Measurements from ENCODE around the gene FRYL. TPM values are rescaled to one million over a fixed set of nuclear protein-coding genes. Genes with fewer than 3 reads are reported as not detected.

FRYL gene
- total and polyA plus RNA-seq, 4 experiments from 2014 or later: 17.1 to 134 (median 83.7) TPM

DNA sequence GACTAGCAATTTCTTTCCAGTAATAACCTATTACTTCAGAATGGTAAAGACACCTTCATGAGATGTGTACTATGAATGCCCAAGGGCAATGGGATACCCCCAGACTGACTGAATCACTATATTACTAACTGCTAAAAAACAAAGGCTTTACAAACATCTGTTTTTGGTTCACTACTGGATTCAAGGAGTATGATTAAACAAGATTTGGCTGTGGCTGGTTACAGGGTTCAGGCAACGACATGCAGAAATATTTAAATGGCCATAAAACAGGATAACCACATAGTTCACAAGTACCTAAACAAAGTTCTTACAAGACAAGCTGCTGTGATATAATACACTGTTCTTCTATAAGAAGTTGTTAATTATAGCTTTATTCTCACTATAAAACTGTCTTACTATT lies 128.2 kb downstream of the FRYL start:
- intact Hi-C loops (cut with micrococcal nuclease): no loop called here
- Mint-ChIP-seq H3K4me1 (peaks cover 47 to 61% (median 58%) of the 10 kb centered on the region in 4 donors), H3K9me3 (no peaks in the 10 kb centered on the region), H3K36me3 (peaks cover 7 to 14% of the 10 kb centered on the region in 2 donors), H3K4me3 (no peak overlapping the region), H3K27me3 (no peaks in the 10 kb centered on the region), H3K27ac (peak overlapping the region in 4 of 7 donors; percentile 4 to 54 (median 24))
- Histone ChIP-seq H3K4me1 (ENCODE audit: insufficient read depth, low read length) (peaks cover 32% of the 10 kb centered on the region), H3K27me3 (ENCODE audit: insufficient read depth, low read length) (no peaks in the 10 kb centered on the region), H3K27ac (ENCODE audit: low read depth, low read length) (no peak overlapping the region), H3K9me3 (ENCODE audit: control insufficient read depth in 1 of 2, low read length in 2 of 2) (no peaks in the 10 kb centered on the region), H3K4me3 (ENCODE audit: low read length in 2 of 2) (no peak overlapping the region), H3K36me3 (ENCODE audit: insufficient read depth, low read length) (no peaks in the 10 kb centered on the region)
- ChIA-PET POLR2A (ENCODE audit: partially characterized antibody) (no interaction called here), CTCF (ENCODE audit: partially characterized antibody) (no interaction called here)
- DNase-seq: no peak

DNA sequence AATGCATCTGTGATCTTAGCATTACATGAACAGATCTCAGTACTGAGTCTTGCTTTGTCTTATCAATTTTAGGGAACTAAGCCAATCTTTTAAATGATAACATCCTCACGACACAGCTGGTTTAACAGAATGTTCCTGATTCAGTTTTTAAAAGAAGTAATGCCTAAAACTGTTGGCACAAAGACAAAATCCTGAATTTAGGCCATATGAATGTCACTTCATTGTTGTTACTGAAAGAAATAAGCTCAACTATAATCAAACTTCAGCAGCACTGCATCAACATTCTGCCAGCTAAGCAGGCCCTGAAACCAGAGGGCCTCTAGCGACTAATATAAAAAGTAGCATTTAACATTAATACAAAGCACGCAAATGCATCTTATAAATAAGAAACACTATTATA lies 130.6 kb downstream of the FRYL start:
- H3K27ac Mint-ChIP-seq: no peak overlapping the region
- H3K36me3 Mint-ChIP-seq: peaks cover 6 to 20% of the 10 kb centered on the region in 2 donors
- CTCF ChIA-PET (ENCODE audit: partially characterized antibody): interaction anchor here (1.2 kb wide), 1 partner anchor 71 kb away, joined by 3 read pairs; no protein-coding TSS in a partner anchor
- no peaks in the 10 kb centered on the region for H3K36me3 ChIP-seq (ENCODE audit: insufficient read depth, low read length)
- peaks cover 44 to 68% (median 61%) of the 10 kb centered on the region in 4 donors for H3K4me1 Mint-ChIP-seq
- H3K27ac ChIP-seq (ENCODE audit: low read depth, low read length): no peak overlapping the region
- peaks cover 23% of the 10 kb centered on the region for H3K4me1 ChIP-seq (ENCODE audit: insufficient read depth, low read length)
- H3K27me3 ChIP-seq (ENCODE audit: insufficient read depth, low read length): no peaks in the 10 kb centered on the region
- POLR2A ChIA-PET (ENCODE audit: partially characterized antibody): interaction anchor here (0.6 kb wide), 1 partner anchor 37 kb away, joined by 3 read pairs; no protein-coding TSS in a partner anchor
- no peak for DNase-seq
- H3K27me3 Mint-ChIP-seq: no peaks in the 10 kb centered on the region
- H3K4me3 Mint-ChIP-seq: no peak overlapping the region
- no peaks in the 10 kb centered on the region for H3K9me3 Mint-ChIP-seq
- H3K9me3 ChIP-seq (ENCODE audit: control insufficient read depth in 1 of 2, low read length in 2 of 2): no peaks in the 10 kb centered on the region
- intact Hi-C loops (cut with micrococcal nuclease): no loop called here
- H3K4me3 ChIP-seq (ENCODE audit: low read length in 2 of 2): no peak overlapping the region

DNA sequence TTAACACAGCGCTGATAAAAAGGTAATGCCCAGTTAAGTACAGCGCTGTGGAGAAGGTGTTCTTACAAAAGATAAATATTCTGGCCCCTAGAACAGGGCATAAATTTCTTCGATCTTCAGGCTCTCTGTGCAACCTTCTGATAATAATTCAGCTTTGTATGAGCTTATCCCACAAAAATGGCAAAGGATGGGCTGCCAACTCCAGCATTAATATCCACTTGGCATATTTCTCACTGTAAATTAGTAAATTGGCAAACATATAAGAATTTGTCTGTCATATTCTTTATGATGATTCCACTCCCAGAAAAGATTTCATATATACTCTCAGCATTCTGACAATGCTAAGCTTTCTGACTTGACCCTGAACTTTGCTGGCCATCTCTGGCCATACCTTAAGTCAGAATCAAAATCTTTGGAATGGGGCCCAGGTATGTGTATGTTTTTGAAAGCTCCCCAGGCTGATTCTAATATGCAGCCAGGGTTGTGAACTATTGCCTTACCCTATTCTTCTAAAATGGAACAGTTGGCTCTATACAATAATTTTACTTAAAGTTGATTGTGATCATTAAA lies 134.8 kb downstream of the FRYL start:
- intact Hi-C loops (cut with micrococcal nuclease): no loop called here
- ChIA-PET CTCF (ENCODE audit: partially characterized antibody) (no interaction called here), POLR2A (ENCODE audit: partially characterized antibody) (interaction anchor here (1.5 kb wide), 1 partner anchor 10 kb away, joined by 5 read pairs; no protein-coding TSS in a partner anchor)
- Mint-ChIP-seq H3K9me3 (no peaks in the 10 kb centered on the region), H3K27ac (no peak overlapping the region), H3K4me1 (peaks cover 40 to 57% (median 51%) of the 10 kb centered on the region in 4 donors), H3K36me3 (peaks cover 2 to 17% of the 10 kb centered on the region in 2 donors), H3K27me3 (no peaks in the 10 kb centered on the region), H3K4me3 (no peak overlapping the region)
- Histone ChIP-seq H3K36me3 (ENCODE audit: insufficient read depth, low read length) (no peaks in the 10 kb centered on the region), H3K4me1 (ENCODE audit: insufficient read depth, low read length) (peaks cover 14% of the 10 kb centered on the region), H3K9me3 (ENCODE audit: control insufficient read depth in 1 of 2, low read length in 2 of 2) (no peaks in the 10 kb centered on the region), H3K27ac (ENCODE audit: low read depth, low read length) (no peak overlapping the region), H3K27me3 (ENCODE audit: insufficient read depth, low read length) (no peaks in the 10 kb centered on the region), H3K4me3 (ENCODE audit: low read length in 2 of 2) (no peak overlapping the region)
- DNase-seq: no peak

GRCh38 chr4:48642421-48643374 lies 137.4 kb downstream of the FRYL start:
- Histone ChIP-seq H3K4me3 (ENCODE audit: low read length in 2 of 2) (no peak overlapping the region), H3K9me3 (ENCODE audit: control insufficient read depth in 1 of 2, low read length in 2 of 2) (no peaks in the 10 kb centered on the region), H3K36me3 (ENCODE audit: insufficient read depth, low read length) (no peaks in the 10 kb centered on the region), H3K27me3 (ENCODE audit: insufficient read depth, low read length) (no peaks in the 10 kb centered on the region), H3K4me1 (ENCODE audit: insufficient read depth, low read length) (peaks cover 10% of the 10 kb centered on the region), H3K27ac (ENCODE audit: low read depth, low read length) (no peak overlapping the region)
- no peaks in the 10 kb centered on the region for H3K27me3 Mint-ChIP-seq
- H3K4me1 Mint-ChIP-seq: peaks cover 43 to 66% (median 57%) of the 10 kb centered on the region in 4 donors
- intact Hi-C loops (cut with micrococcal nuclease): no loop called here
- POLR2A ChIA-PET (ENCODE audit: partially characterized antibody): interaction anchor here (1.4 kb wide), 1 partner anchor 136 kb away, joined by 3 read pairs; no protein-coding TSS in a partner anchor
- CTCF ChIA-PET (ENCODE audit: partially characterized antibody): interaction anchor here (1.1 to 1.6 kb wide), 5 partner anchors 11 to 64 kb away, joined by 3 to 7 read pairs (median 3); no protein-coding TSS in a partner anchor
- H3K9me3 Mint-ChIP-seq: peaks cover 0 to 3% (median 0%) of the 10 kb centered on the region in 8 donors
- H3K4me3 Mint-ChIP-seq: no peak overlapping the region
- H3K36me3 Mint-ChIP-seq: peaks cover 4 to 20% of the 10 kb centered on the region in 2 donors
- peak overlapping the region in 1 of 7 donors; percentile 2 for H3K27ac Mint-ChIP-seq
- DNase-seq: no peak

GRCh38 chr4:48641401-48641800 lies 138.7 kb downstream of the FRYL start:
- Histone ChIP-seq H3K4me1 (ENCODE audit: insufficient read depth, low read length) (peaks cover 10% of the 10 kb centered on the region), H3K36me3 (ENCODE audit: insufficient read depth, low read length) (no peaks in the 10 kb centered on the region), H3K27ac (ENCODE audit: low read depth, low read length) (no peak overlapping the region), H3K27me3 (ENCODE audit: insufficient read depth, low read length) (no peaks in the 10 kb centered on the region), H3K9me3 (ENCODE audit: control insufficient read depth in 1 of 2, low read length in 2 of 2) (no peaks in the 10 kb centered on the region), H3K4me3 (ENCODE audit: low read length in 2 of 2) (no peak overlapping the region)
- Mint-ChIP-seq H3K4me1 (peaks cover 39 to 63% (median 52%) of the 10 kb centered on the region in 4 donors), H3K9me3 (peaks cover 0 to 3% (median 0%) of the 10 kb centered on the region in 8 donors), H3K27ac (no peak overlapping the region), H3K4me3 (no peak overlapping the region), H3K27me3 (no peaks in the 10 kb centered on the region), H3K36me3 (peaks cover 4 to 14% of the 10 kb centered on the region in 2 donors)
- ChIA-PET POLR2A (ENCODE audit: partially characterized antibody) (no interaction called here), CTCF (ENCODE audit: partially characterized antibody) (interaction anchor here (1.2 to 1.6 kb wide), 3 partner anchors 12 to 63 kb away, joined by 3 to 7 read pairs (median 3); no protein-coding TSS in a partner anchor)
- no peak for DNase-seq
- intact Hi-C loops (cut with micrococcal nuclease): no loop called here

- POLR2A ChIA-PET (ENCODE audit: partially characterized antibody): interaction anchor here (0.9 kb wide), 1 partner anchor 28 kb away, joined by 4 read pairs; no protein-coding TSS in a partner anchor
- no peak for DNase-seq
- intact Hi-C loops (cut with micrococcal nuclease): no loop called here
- H3K27me3 ChIP-seq (ENCODE audit: insufficient read depth, low read length): no peaks in the 10 kb centered on the region
- peaks cover 41 to 60% (median 47%) of the 10 kb centered on the region in 4 donors for H3K4me1 Mint-ChIP-seq
- H3K4me1 ChIP-seq (ENCODE audit: insufficient read depth, low read length): peaks cover 16% of the 10 kb centered on the region
- no peaks in the 10 kb centered on the region for H3K27me3 Mint-ChIP-seq
- no peak overlapping the region for H3K4me3 ChIP-seq (ENCODE audit: low read length in 2 of 2)
- H3K36me3 Mint-ChIP-seq: peaks cover 4 to 14% of the 10 kb centered on the region in 2 donors
- peaks cover 0 to 3% (median 0%) of the 10 kb centered on the region in 8 donors for H3K9me3 Mint-ChIP-seq
- H3K27ac Mint-ChIP-seq: peak overlapping the region in 1 of 7 donors; percentile 82
- H3K9me3 ChIP-seq (ENCODE audit: control insufficient read depth in 1 of 2, low read length in 2 of 2): no peaks in the 10 kb centered on the region
- CTCF ChIA-PET (ENCODE audit: partially characterized antibody): interaction anchor here (2.0 kb wide), 1 partner anchor 62 kb away, joined by 7 read pairs; no protein-coding TSS in a partner anchor
- peak overlapping the region in 1 of 8 donors; percentile 6 for H3K4me3 Mint-ChIP-seq
- no peaks in the 10 kb centered on the region for H3K36me3 ChIP-seq (ENCODE audit: insufficient read depth, low read length)
- H3K27ac ChIP-seq (ENCODE audit: low read depth, low read length): no peak overlapping the region
These were observed 139.4 kb downstream of the FRYL start for GRCh38 chr4:48640699-48641098.

All from CD4-positive, alpha-beta memory T cell (primary cell).